Measurements from ENCODE around the gene EPB41L4B. TPM values are rescaled to one million over a fixed set of nuclear protein-coding genes. Genes with fewer than 3 reads are reported as not detected.
A peak's percentile ranks its signal among the peaks of the same experiment; 100 is the strongest.

EPB41L4B gene
- total RNA-seq, 1 experiment from 2014 or later: not detected

DNA sequence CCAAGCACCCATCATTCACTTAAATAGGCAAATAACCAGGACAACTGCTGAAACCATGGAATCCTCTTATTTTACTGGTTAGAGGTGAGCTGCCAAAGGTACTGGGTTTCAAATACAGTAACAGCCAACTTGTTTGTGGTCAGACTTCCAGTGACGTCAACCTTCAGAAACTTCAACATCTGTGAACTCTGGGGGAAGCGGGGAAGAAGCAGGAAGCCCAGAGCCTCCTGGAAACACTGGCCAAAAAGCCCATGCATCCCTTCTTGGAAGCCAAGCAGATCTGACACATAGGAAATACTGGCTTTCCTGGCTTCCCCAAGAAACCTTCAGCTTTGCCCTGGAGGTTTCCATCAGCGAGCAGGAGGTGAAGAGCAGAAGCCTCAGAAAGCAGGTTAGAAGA lies 148.9 kb downstream of the EPB41L4B start:
- Histone ChIP-seq H3K9me3 (ENCODE audit: low read length) (no peaks in the 10 kb centered on the region), H3K79me2 (ENCODE audit: low read length) (no peaks in the 10 kb centered on the region), H3K36me3 (ENCODE audit: insufficient read depth, low read length) (no peaks in the 10 kb centered on the region), H3K9me2 (replicated peaks; ENCODE audit: insufficient read depth, low read length) (no peaks in the 10 kb centered on the region), H4K20me1 (ENCODE audit: insufficient read depth, low read depth, low read length) (no peaks in the 10 kb centered on the region), H3K4me2 (ENCODE audit: low read depth, low read length, poor library complexity, severe bottlenecking) (no peak overlapping the region), H3K4me1 (ENCODE audit: low read length) (no peaks in the 10 kb centered on the region), H2AFZ (ENCODE audit: low read length) (no peak overlapping the region), H3K4me3 (ENCODE audit: low read length) (no peak overlapping the region), H3K27me3 (ENCODE audit: low read length) (no peaks in the 10 kb centered on the region), H3K27ac (ENCODE audit: low read length) (no peak overlapping the region), H3K9ac (ENCODE audit: low read length) (no peak overlapping the region)
- DNase-seq: no peak

DNA sequence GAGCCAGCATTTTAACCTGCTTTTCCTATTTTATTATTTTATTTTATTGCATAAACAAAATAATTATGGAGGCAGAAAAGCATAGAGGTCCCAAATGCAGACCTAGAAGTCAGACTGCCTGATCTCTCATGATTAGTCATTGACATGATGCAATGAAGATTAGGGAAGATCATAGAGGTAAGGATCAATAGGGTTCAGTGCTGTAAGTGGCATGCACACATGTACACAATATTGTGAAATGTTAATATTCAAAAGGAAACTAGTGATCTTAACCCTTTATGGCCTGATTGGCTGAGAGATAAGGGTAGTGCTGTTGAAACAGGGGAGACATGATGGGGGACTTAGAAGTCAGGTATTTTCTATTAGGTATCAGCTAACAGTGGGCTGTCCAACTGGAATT lies 152.7 kb downstream of the EPB41L4B start:
- Histone ChIP-seq H3K9me2 (replicated peaks; ENCODE audit: insufficient read depth, low read length) (no peaks in the 10 kb centered on the region), H3K4me1 (ENCODE audit: low read length) (peaks cover 2% of the 10 kb centered on the region; the same call in 1 of the 2 replicates), H3K36me3 (ENCODE audit: insufficient read depth, low read length) (no peaks in the 10 kb centered on the region), H3K4me3 (ENCODE audit: low read length) (no peak overlapping the region), H2AFZ (ENCODE audit: low read length) (no peak overlapping the region), H3K27me3 (ENCODE audit: low read length) (no peaks in the 10 kb centered on the region), H3K4me2 (ENCODE audit: low read depth, low read length, poor library complexity, severe bottlenecking) (no peak overlapping the region), H3K9me3 (ENCODE audit: low read length) (no peaks in the 10 kb centered on the region), H3K79me2 (ENCODE audit: low read length) (no peaks in the 10 kb centered on the region), H4K20me1 (ENCODE audit: insufficient read depth, low read depth, low read length) (no peaks in the 10 kb centered on the region), H3K9ac (ENCODE audit: low read length) (no peak overlapping the region), H3K27ac (ENCODE audit: low read length) (no peak overlapping the region)
- DNase-seq: no peak

DNA sequence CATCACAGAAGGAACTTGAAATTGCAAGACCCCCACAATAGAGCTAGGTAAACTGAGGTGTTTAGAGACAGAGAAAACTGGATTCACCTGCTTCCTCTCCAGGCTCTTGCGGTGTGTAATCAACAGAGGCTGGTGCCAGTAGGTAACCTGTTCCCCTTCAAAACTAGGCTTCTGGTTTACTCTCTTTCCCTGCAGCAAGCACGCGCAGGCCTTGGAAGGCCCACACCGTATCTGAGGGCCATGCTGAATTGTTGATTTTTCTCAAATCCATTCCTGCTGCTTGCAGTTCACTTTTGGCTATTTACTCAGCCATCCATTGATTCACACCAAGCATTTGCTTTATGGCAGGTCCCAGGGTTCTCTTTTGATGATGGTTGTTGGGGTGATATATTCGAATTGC lies 153.1 kb downstream of the EPB41L4B start:
- Histone ChIP-seq H3K4me1 (ENCODE audit: low read length) (peaks cover 2% of the 10 kb centered on the region; the same call in 1 of the 2 replicates), H3K27me3 (ENCODE audit: low read length) (no peaks in the 10 kb centered on the region), H3K79me2 (ENCODE audit: low read length) (no peaks in the 10 kb centered on the region), H3K9me2 (replicated peaks; ENCODE audit: insufficient read depth, low read length) (no peaks in the 10 kb centered on the region), H3K9me3 (ENCODE audit: low read length) (no peaks in the 10 kb centered on the region), H3K4me2 (ENCODE audit: low read depth, low read length, poor library complexity, severe bottlenecking) (no peak overlapping the region), H3K4me3 (ENCODE audit: low read length) (no peak overlapping the region), H3K36me3 (ENCODE audit: insufficient read depth, low read length) (no peaks in the 10 kb centered on the region), H4K20me1 (ENCODE audit: insufficient read depth, low read depth, low read length) (no peaks in the 10 kb centered on the region), H2AFZ (ENCODE audit: low read length) (no peak overlapping the region), H3K27ac (ENCODE audit: low read length) (no peak overlapping the region), H3K9ac (ENCODE audit: low read length) (no peak overlapping the region)
- no peak for DNase-seq

- Histone ChIP-seq H4K20me1 (ENCODE audit: insufficient read depth, low read depth, low read length) (no peaks in the 10 kb centered on the region), H3K27ac (ENCODE audit: low read length) (no peak within 1 kb of the TSS), H3K27me3 (ENCODE audit: low read length) (no peaks in the 10 kb centered on the region), H3K9me3 (ENCODE audit: low read length) (no peaks in the 10 kb centered on the region), H2AFZ (ENCODE audit: low read length) (no peak within 1 kb of the TSS), H3K4me1 (ENCODE audit: low read length) (peaks cover 2% of the 10 kb centered on the region; the same call in 1 of the 2 replicates), H3K4me2 (ENCODE audit: low read depth, low read length, poor library complexity, severe bottlenecking) (no peak within 1 kb of the TSS), H3K9ac (ENCODE audit: low read length) (no peak within 1 kb of the TSS), H3K36me3 (ENCODE audit: insufficient read depth, low read length) (no peaks in the 10 kb centered on the region), H3K79me2 (ENCODE audit: low read length) (no peaks in the 10 kb centered on the region), H3K9me2 (replicated peaks; ENCODE audit: insufficient read depth, low read length) (no peaks in the 10 kb centered on the region), H3K4me3 (ENCODE audit: low read length) (no peak within 1 kb of the TSS)
- DNase-seq: no peak
These were observed 153.9 kb downstream of the EPB41L4B start, which contains the start of gene FRRS1L for GRCh38 chr9:109166771-109167601. FRRS1L (minus strand) TSS chr9:109167249; CDS start chr9:109167138, 111 bp downstream.

DNA sequence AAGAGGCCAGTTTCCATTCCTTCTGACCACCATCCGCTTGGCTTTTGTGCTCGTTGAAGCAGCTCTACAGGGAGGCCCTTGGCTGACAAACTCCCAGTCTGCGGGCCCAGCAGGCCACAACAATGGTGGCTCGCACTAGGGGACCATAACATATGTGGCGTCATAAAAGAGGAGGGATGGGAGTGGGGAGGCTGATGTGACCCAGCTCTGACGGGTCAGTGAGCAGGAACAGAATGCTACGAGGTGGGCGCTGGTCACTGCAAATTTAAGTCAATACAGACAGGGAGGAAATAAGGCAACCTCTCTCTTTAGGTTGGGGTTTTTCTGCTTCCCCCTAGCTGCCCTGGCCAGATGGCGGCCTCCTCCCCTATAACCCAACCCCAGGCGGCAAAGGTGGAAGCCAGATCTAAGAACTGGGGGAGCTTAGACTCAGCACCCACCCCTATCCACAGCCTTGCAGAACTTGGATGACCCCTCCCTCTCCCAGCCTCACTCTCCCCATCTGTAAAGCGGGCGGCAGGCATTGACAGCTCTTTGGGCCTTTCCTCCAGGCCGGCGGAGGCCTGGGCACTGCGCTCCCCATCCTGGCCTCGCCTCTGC lies 154.6 kb downstream of the EPB41L4B start:
- Histone ChIP-seq H2AFZ (ENCODE audit: low read length) (no peak overlapping the region), H4K20me1 (ENCODE audit: insufficient read depth, low read depth, low read length) (no peaks in the 10 kb centered on the region), H3K4me2 (ENCODE audit: low read depth, low read length, poor library complexity, severe bottlenecking) (no peak overlapping the region), H3K4me1 (ENCODE audit: low read length) (peaks cover 2% of the 10 kb centered on the region; the same call in 1 of the 2 replicates), H3K4me3 (ENCODE audit: low read length) (no peak overlapping the region), H3K9me3 (ENCODE audit: low read length) (no peaks in the 10 kb centered on the region), H3K36me3 (ENCODE audit: insufficient read depth, low read length) (no peaks in the 10 kb centered on the region), H3K27me3 (ENCODE audit: low read length) (no peaks in the 10 kb centered on the region), H3K9ac (ENCODE audit: low read length) (no peak overlapping the region), H3K27ac (ENCODE audit: low read length) (no peak overlapping the region), H3K9me2 (replicated peaks; ENCODE audit: insufficient read depth, low read length) (no peaks in the 10 kb centered on the region), H3K79me2 (ENCODE audit: low read length) (no peaks in the 10 kb centered on the region)
- DNase-seq: no peak

GRCh38 chr9:109164042-109164441 lies 156.8 kb downstream of the EPB41L4B start:
- H3K27me3 ChIP-seq (ENCODE audit: low read length): no peaks in the 10 kb centered on the region
- H3K36me3 ChIP-seq (ENCODE audit: insufficient read depth, low read length): no peaks in the 10 kb centered on the region
- H3K9me3 ChIP-seq (ENCODE audit: low read length): no peaks in the 10 kb centered on the region
- H3K9me2 ChIP-seq (replicated peaks; ENCODE audit: insufficient read depth, low read length): no peaks in the 10 kb centered on the region
- H4K20me1 ChIP-seq (ENCODE audit: insufficient read depth, low read depth, low read length): no peaks in the 10 kb centered on the region
- H3K27ac ChIP-seq (ENCODE audit: low read length): no peak overlapping the region
- no peak overlapping the region for H2AFZ ChIP-seq (ENCODE audit: low read length)
- no peak overlapping the region for H3K4me3 ChIP-seq (ENCODE audit: low read length)
- no peaks in the 10 kb centered on the region for H3K79me2 ChIP-seq (ENCODE audit: low read length)
- peaks cover 2% of the 10 kb centered on the region; the same call in 1 of the 2 replicates for H3K4me1 ChIP-seq (ENCODE audit: low read length)
- peak; percentile 69 for DNase-seq
- H3K4me2 ChIP-seq (ENCODE audit: low read depth, low read length, poor library complexity, severe bottlenecking): no peak overlapping the region
- H3K9ac ChIP-seq (ENCODE audit: low read length): no peak overlapping the region

DNA sequence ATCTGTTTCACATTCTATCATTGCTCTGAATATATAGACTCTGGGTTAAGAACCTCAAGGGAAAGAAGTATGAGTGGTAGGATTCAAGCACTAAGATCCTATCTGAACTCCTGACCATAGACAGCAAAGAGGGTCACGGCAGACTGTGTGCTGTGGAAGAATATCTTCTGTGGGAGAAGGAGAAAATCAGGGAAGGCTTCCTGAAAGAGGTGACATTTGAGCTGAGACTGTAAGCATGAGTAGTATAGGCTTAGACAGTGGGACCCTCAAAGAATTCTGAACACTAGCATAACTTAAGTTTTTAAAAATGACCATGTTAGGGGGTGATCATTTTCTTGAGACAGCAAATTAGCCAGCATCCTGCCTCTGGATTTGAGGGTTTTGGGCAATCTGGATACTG lies 157.7 kb downstream of the EPB41L4B start:
- no peaks in the 10 kb centered on the region for H3K27me3 ChIP-seq (ENCODE audit: low read length)
- H3K9ac ChIP-seq (ENCODE audit: low read length): no peak overlapping the region
- H3K79me2 ChIP-seq (ENCODE audit: low read length): no peaks in the 10 kb centered on the region
- no peak overlapping the region for H2AFZ ChIP-seq (ENCODE audit: low read length)
- H3K4me3 ChIP-seq (ENCODE audit: low read length): no peak overlapping the region
- H3K27ac ChIP-seq (ENCODE audit: low read length): no peak overlapping the region
- no peak for DNase-seq
- no peaks in the 10 kb centered on the region for H3K36me3 ChIP-seq (ENCODE audit: insufficient read depth, low read length)
- no peaks in the 10 kb centered on the region for H3K9me3 ChIP-seq (ENCODE audit: low read length)
- H3K4me2 ChIP-seq (ENCODE audit: low read depth, low read length, poor library complexity, severe bottlenecking): no peak overlapping the region
- H4K20me1 ChIP-seq (ENCODE audit: insufficient read depth, low read depth, low read length): no peaks in the 10 kb centered on the region
- peaks cover 2% of the 10 kb centered on the region; the same call in 1 of the 2 replicates for H3K4me1 ChIP-seq (ENCODE audit: low read length)
- H3K9me2 ChIP-seq (replicated peaks; ENCODE audit: insufficient read depth, low read length): no peaks in the 10 kb centered on the region

- H3K27me3 ChIP-seq (ENCODE audit: low read length): no peaks in the 10 kb centered on the region
- H3K27ac ChIP-seq (ENCODE audit: low read length): no peak overlapping the region
- H3K4me3 ChIP-seq (ENCODE audit: low read length): no peak overlapping the region
- no peaks in the 10 kb centered on the region for H4K20me1 ChIP-seq (ENCODE audit: insufficient read depth, low read depth, low read length)
- no peaks in the 10 kb centered on the region for H3K9me3 ChIP-seq (ENCODE audit: low read length)
- H3K79me2 ChIP-seq (ENCODE audit: low read length): no peaks in the 10 kb centered on the region
- H3K36me3 ChIP-seq (ENCODE audit: insufficient read depth, low read length): no peaks in the 10 kb centered on the region
- H3K9ac ChIP-seq (ENCODE audit: low read length): no peak overlapping the region
- H3K4me1 ChIP-seq (ENCODE audit: low read length): peaks cover 2% of the 10 kb centered on the region; the same call in 1 of the 2 replicates
- DNase-seq: no peak
- H2AFZ ChIP-seq (ENCODE audit: low read length): no peak overlapping the region
- H3K9me2 ChIP-seq (replicated peaks; ENCODE audit: insufficient read depth, low read length): no peaks in the 10 kb centered on the region
- H3K4me2 ChIP-seq (ENCODE audit: low read depth, low read length, poor library complexity, severe bottlenecking): no peak overlapping the region
These were observed 158.2 kb downstream of the EPB41L4B start for GRCh38 chr9:109162677-109163076.

Measured in Karpas-422 (cell line).